22Rv1 (cell line): ENCODE measurements around the gene ICA1.

Experiments
- ZFX ChIP-seq: fragments of 450-650 bp; IDR thresholded peaks from 2 replicates; pipeline ENCODE4 v1.6.1; 2017; ENCODE audit warnings: antibody characterized with exemption, borderline replicate concordance
- TF ChIP-seq, protein P1 (sequence below): fragments of 450-650 bp; IDR thresholded peaks from 2 replicates; pipeline ENCODE4 v1.5.1; 2017; ENCODE audit warnings: mild to moderate bottlenecking

DNA sequence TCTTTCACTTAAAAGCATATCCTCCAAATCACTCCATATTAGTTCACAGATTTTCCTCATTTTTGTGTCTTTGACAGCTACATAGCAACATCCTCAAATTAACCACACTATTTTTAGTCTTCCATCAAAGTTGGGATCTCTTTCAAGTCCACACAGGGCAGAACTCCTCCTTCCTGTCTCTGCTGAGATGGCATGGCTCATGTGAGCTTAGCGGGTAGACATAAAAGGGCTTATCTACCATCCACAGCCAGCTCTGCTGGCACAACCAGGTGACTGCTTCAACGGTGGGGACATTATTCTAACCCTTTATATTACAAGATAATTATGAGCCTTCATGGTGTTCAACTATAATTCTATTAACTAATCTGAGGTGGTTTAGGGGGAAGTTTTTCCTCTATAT lies 35.5 kb downstream of the ICA1 start:
- TF ChIP-seq, protein P1, sequence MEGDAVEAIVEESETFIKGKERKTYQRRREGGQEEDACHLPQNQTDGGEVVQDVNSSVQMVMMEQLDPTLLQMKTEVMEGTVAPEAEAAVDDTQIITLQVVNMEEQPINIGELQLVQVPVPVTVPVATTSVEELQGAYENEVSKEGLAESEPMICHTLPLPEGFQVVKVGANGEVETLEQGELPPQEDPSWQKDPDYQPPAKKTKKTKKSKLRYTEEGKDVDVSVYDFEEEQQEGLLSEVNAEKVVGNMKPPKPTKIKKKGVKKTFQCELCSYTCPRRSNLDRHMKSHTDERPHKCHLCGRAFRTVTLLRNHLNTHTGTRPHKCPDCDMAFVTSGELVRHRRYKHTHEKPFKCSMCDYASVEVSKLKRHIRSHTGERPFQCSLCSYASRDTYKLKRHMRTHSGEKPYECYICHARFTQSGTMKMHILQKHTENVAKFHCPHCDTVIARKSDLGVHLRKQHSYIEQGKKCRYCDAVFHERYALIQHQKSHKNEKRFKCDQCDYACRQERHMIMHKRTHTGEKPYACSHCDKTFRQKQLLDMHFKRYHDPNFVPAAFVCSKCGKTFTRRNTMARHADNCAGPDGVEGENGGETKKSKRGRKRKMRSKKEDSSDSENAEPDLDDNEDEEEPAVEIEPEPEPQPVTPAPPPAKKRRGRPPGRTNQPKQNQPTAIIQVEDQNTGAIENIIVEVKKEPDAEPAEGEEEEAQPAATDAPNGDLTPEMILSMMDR: no peak
- TF ChIP-seq ZFX: no peak
